Liver (tissue), 9 donors: Measurements from ENCODE around the gene NNMT. TPM values are rescaled to one million over a fixed set of nuclear protein-coding genes. Genes with fewer than 3 reads are reported as not detected.

ENCODE experiments used
- DNase-seq: peaks from one replicate; pipeline ENCODE4 v3.0.0-alpha.2; 2017; ENCODE audit warnings: low spot score
- H3K27ac ChIP-seq, 2 donors: one replicate each; pipeline ENCODE4 v1.7.0; 2013; ENCODE audit warnings: inconsistent platforms in 2 of 2, low read length in 2 of 2, control low read depth in 1 of 2, low read depth in 1 of 2, mild to moderate bottlenecking in 1 of 2
- H3K27me3 ChIP-seq, 4 donors: one replicate each; pipeline versions ENCODE4 v1.6.1 to v1.7.0; 2013; ENCODE audit warnings: low read length in 3 of 4, inconsistent platforms in 1 of 4, mild to moderate bottlenecking in 1 of 4, moderate library complexity in 1 of 4; ENCODE audit not compliant: control insufficient read depth in 4 of 4, insufficient read depth in 4 of 4
- H3K36me3 ChIP-seq, 4 donors: one replicate each; pipeline versions ENCODE4 v1.6.1 to v1.7.0; 2013; ENCODE audit warnings: low read length in 3 of 4, mild to moderate bottlenecking in 3 of 4, low read depth in 1 of 4, moderate library complexity in 1 of 4; ENCODE audit not compliant: control insufficient read depth in 4 of 4, insufficient read depth in 3 of 4
- H3K4me1 ChIP-seq, 4 donors: one replicate each; pipeline versions ENCODE4 v1.6.1 to v1.7.0; 2013; ENCODE audit warnings: low read length in 3 of 4, mild to moderate bottlenecking in 3 of 4, moderate library complexity in 1 of 4; ENCODE audit not compliant: control insufficient read depth in 4 of 4, insufficient read depth in 4 of 4
- H3K4me3 ChIP-seq, 3 donors: one replicate each; pipeline versions ENCODE4 v1.6.1 to v1.7.0; 2013; ENCODE audit warnings: low read length in 3 of 3, control low read depth in 1 of 3, low read depth in 1 of 3, mild to moderate bottlenecking in 1 of 3
- H3K9ac ChIP-seq, 2 donors: one replicate each; pipeline ENCODE4 v1.7.0; 2013; ENCODE audit warnings: low read length in 2 of 2, mild to moderate bottlenecking in 2 of 2, moderate library complexity in 2 of 2, control low read depth in 1 of 2, low read depth in 1 of 2
- H3K9me3 ChIP-seq, 4 donors: one replicate each; pipeline versions ENCODE4 v1.6.1 to v1.7.0; 2013; ENCODE audit warnings: low read length in 3 of 4; ENCODE audit not compliant: control insufficient read depth in 4 of 4
- EGR1 ChIP-seq, 2 donors: IDR thresholded peaks; 2 replicates each; pipeline ENCODE4 v1.6.1; 2016 to 2018; ENCODE audit warnings: antibody characterized with exemption in 2 of 2, low read depth in 2 of 2
- FOXA1 ChIP-seq: IDR thresholded peaks from 2 replicates; pipeline ENCODE4 v1.6.1; 2016; ENCODE audit warnings: antibody characterized with exemption
- FOXA2 ChIP-seq: IDR thresholded peaks from 2 replicates; pipeline ENCODE4 v1.6.1; 2016; ENCODE audit warnings: antibody characterized with exemption
- GABPA ChIP-seq, 2 donors: IDR thresholded peaks in 1 of 2; conservative IDR thresholded peaks in 1 of 2; 2 replicates each; pipeline ENCODE4 v1.6.1; 2016; ENCODE audit warnings: antibody characterized with exemption in 2 of 2, mild to moderate bottlenecking in 1 of 2, moderate library complexity in 1 of 2
- HNF4A ChIP-seq, 2 donors: conservative IDR thresholded peaks; 2 replicates each; pipeline ENCODE4 v1.6.1; 2016; ENCODE audit warnings: antibody characterized with exemption in 2 of 2, mild to moderate bottlenecking in 2 of 2
- HNF4G ChIP-seq: IDR thresholded peaks from 2 replicates; pipeline ENCODE4 v1.6.1; 2016; ENCODE audit warnings: antibody characterized with exemption
- JUND ChIP-seq, 2 donors: IDR thresholded peaks; 2 replicates each; pipeline ENCODE4 v1.6.1; 2016; ENCODE audit warnings: antibody characterized with exemption in 2 of 2
- NR2F2 ChIP-seq: IDR thresholded peaks from 2 replicates; pipeline ENCODE4 v1.6.1; 2016; ENCODE audit warnings: antibody characterized with exemption
- RAD21 ChIP-seq, 2 donors: IDR thresholded peaks; 2 replicates each; pipeline ENCODE4 v1.6.1; 2016; ENCODE audit warnings: antibody characterized with exemption in 2 of 2, mild to moderate bottlenecking in 2 of 2
- RXRA ChIP-seq, 2 donors: IDR thresholded peaks; 2 replicates each; pipeline ENCODE4 v1.6.1; 2017 to 2018; ENCODE audit warnings: antibody characterized with exemption in 2 of 2, mild to moderate bottlenecking in 1 of 2
- SP1 ChIP-seq: IDR thresholded peaks from 2 replicates; pipeline ENCODE4 v1.6.1; 2018; ENCODE audit warnings: antibody characterized with exemption, mild to moderate bottlenecking
- TAF1 ChIP-seq: conservative IDR thresholded peaks from 2 replicates; pipeline ENCODE4 v1.6.1; 2016; ENCODE audit warnings: antibody characterized with exemption, mild to moderate bottlenecking
- YY1 ChIP-seq: IDR thresholded peaks from 2 replicates; pipeline ENCODE4 v1.6.1; 2016; ENCODE audit warnings: antibody characterized with exemption, mild to moderate bottlenecking
- WGBS: extraction: QIAGEN DNeasy Blood & Tissue Kit; methylation state at CpG from one replicate; pipeline ENCODE4 v1.1.7; 2013; 5-methylcytosine and 5-hydroxymethylcytosine counted together
- polyA plus RNA-seq, 2 donors: library from polyadenylated mRNA; stranded (reverse) in 1 of 2; unstranded in 1 of 2; fragments of 200-250 nt in 1 of 2; fragments of >200 nt in 1 of 2; fragmentation: Nextera tagmentation in 1 of 2; extraction: Ambion mirVana in 1 of 2; gene quantifications; one replicate each; pipeline versions ENCODE4 v1.2.1 to v1.2.3, GENCODE V29; 2013 to 2015
- total RNA-seq, 2 donors: library from RNA; depleted of rRNA; stranded (reverse); fragments of >200 nt; gene quantifications; one replicate each; pipeline ENCODE4 v1.2.3, GENCODE V29; 2014
- TF ChIP-seq, protein P1 (sequence below): fragments of 150-350 bp; IDR thresholded peaks from 2 replicates; pipeline ENCODE4 v1.5.1; 2017; ENCODE audit warnings: improper control_type of control experiment, low read depth, low read length; ENCODE audit not compliant: missing input control
- TF ChIP-seq, protein P2 (sequence below): IDR thresholded peaks from 2 replicates; pipeline ENCODE4 v1.6.1; 2016; ENCODE audit warnings: antibody characterized with exemption
- TF ChIP-seq, protein P3 (sequence below): IDR thresholded peaks from 2 replicates; pipeline ENCODE4 v1.6.1; 2016; ENCODE audit warnings: antibody characterized with exemption
- TF ChIP-seq, protein P4 (sequence below): IDR thresholded peaks from 2 replicates; pipeline ENCODE4 v1.6.1; 2016; ENCODE audit warnings: antibody characterized with exemption, mild to moderate bottlenecking
- TF ChIP-seq, protein P5 (sequence below): IDR thresholded peaks from 2 replicates; pipeline ENCODE4 v1.6.1; 2016; ENCODE audit warnings: antibody characterized with exemption
- donor health status: healthy.
- donor health status: healthy.
- donor health status: healthy.
- donor health status: healthy.
- donor health status: healthy.

The NNMT gene
- total and polyA plus RNA-seq, 4 donors, result 0.47 to 3,724 (median 2,877) TPM

DNA sequence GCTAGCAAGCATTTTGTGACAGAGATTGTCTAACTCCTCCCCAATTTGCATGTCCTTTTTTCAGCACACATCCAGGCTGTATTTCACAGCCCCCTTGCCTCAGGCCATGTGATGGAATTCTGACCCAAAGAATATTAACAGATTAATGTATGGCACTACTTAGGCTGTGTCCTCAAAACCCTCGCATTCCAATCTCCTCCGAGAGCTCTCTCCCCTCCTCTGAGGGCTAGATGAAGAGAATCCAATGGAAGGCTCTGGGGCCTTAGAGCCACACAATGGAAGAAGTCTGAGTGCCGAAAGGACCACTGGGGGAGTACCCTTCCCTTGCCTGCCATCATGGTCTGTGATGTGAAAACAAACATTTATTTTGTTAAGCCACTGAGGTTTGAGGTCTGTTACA lies 13.7 kb upstream of the NNMT start (continued):
- TF ChIP-seq, protein P1, sequence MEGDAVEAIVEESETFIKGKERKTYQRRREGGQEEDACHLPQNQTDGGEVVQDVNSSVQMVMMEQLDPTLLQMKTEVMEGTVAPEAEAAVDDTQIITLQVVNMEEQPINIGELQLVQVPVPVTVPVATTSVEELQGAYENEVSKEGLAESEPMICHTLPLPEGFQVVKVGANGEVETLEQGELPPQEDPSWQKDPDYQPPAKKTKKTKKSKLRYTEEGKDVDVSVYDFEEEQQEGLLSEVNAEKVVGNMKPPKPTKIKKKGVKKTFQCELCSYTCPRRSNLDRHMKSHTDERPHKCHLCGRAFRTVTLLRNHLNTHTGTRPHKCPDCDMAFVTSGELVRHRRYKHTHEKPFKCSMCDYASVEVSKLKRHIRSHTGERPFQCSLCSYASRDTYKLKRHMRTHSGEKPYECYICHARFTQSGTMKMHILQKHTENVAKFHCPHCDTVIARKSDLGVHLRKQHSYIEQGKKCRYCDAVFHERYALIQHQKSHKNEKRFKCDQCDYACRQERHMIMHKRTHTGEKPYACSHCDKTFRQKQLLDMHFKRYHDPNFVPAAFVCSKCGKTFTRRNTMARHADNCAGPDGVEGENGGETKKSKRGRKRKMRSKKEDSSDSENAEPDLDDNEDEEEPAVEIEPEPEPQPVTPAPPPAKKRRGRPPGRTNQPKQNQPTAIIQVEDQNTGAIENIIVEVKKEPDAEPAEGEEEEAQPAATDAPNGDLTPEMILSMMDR, result no peak
- no peak for TF ChIP-seq TAF1
- no peak for TF ChIP-seq YY1
- TF ChIP-seq GABPA (IDR thresholded peaks at IDR 0.05 in 1 of 2, conservative IDR thresholded peaks at IDR 0.05 in 1 of 2), result no peak
- TF ChIP-seq FOXA2, result no peak
- TF ChIP-seq, protein P2, sequence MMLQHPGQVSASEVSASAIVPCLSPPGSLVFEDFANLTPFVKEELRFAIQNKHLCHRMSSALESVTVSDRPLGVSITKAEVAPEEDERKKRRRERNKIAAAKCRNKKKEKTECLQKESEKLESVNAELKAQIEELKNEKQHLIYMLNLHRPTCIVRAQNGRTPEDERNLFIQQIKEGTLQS, result no peak

DNA sequence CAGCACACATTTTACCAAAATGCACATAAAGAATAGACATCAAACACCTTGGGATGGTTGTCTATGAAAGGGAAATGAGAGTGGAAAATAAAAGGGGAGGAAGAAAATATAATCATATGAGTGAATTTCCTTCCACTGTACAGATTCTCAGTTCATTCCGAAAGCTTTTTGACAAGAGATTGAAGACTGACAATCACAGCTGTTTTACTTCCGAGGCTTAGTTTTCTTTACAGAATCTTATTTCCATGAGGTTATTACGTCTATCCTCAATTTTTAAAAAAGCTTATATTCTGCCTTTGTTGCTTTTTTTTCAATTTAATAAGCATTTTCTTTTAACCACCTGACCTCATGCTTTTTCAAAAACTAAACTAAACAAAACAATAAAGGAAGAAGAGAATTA lies 12.8 kb upstream of the NNMT start:
- Histone ChIP-seq H3K27me3 (no peaks in the 10 kb centered on the region), H3K27ac (no peak overlapping the region), H3K4me1 (peaks cover 8 to 26% (median 14%) of the 10 kb centered on the region in 4 donors), H3K4me3 (no peak overlapping the region), H3K9me3 (no peaks in the 10 kb centered on the region), H3K9ac (no peak overlapping the region), H3K36me3 (no peaks in the 10 kb centered on the region)
- no peak for TF ChIP-seq NR2F2
- TF ChIP-seq, protein P3, sequence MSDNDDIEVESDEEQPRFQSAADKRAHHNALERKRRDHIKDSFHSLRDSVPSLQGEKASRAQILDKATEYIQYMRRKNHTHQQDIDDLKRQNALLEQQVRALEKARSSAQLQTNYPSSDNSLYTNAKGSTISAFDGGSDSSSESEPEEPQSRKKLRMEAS, result no peak
- TF ChIP-seq EGR1 (IDR thresholded peaks at IDR 0.05; ENCODE audit: low read depth in 2 of 2), result no peak
- TF ChIP-seq HNF4G, result no peak
- no peak for TF ChIP-seq RXRA (IDR thresholded peaks at IDR 0.05)
- TF ChIP-seq GABPA (IDR thresholded peaks at IDR 0.05 in 1 of 2, conservative IDR thresholded peaks at IDR 0.05 in 1 of 2), result no peak
- TF ChIP-seq, protein P2, result no peak
- TF ChIP-seq, protein P4, sequence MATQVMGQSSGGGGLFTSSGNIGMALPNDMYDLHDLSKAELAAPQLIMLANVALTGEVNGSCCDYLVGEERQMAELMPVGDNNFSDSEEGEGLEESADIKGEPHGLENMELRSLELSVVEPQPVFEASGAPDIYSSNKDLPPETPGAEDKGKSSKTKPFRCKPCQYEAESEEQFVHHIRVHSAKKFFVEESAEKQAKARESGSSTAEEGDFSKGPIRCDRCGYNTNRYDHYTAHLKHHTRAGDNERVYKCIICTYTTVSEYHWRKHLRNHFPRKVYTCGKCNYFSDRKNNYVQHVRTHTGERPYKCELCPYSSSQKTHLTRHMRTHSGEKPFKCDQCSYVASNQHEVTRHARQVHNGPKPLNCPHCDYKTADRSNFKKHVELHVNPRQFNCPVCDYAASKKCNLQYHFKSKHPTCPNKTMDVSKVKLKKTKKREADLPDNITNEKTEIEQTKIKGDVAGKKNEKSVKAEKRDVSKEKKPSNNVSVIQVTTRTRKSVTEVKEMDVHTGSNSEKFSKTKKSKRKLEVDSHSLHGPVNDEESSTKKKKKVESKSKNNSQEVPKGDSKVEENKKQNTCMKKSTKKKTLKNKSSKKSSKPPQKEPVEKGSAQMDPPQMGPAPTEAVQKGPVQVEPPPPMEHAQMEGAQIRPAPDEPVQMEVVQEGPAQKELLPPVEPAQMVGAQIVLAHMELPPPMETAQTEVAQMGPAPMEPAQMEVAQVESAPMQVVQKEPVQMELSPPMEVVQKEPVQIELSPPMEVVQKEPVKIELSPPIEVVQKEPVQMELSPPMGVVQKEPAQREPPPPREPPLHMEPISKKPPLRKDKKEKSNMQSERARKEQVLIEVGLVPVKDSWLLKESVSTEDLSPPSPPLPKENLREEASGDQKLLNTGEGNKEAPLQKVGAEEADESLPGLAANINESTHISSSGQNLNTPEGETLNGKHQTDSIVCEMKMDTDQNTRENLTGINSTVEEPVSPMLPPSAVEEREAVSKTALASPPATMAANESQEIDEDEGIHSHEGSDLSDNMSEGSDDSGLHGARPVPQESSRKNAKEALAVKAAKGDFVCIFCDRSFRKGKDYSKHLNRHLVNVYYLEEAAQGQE, result no peak
- TF ChIP-seq, protein P5, sequence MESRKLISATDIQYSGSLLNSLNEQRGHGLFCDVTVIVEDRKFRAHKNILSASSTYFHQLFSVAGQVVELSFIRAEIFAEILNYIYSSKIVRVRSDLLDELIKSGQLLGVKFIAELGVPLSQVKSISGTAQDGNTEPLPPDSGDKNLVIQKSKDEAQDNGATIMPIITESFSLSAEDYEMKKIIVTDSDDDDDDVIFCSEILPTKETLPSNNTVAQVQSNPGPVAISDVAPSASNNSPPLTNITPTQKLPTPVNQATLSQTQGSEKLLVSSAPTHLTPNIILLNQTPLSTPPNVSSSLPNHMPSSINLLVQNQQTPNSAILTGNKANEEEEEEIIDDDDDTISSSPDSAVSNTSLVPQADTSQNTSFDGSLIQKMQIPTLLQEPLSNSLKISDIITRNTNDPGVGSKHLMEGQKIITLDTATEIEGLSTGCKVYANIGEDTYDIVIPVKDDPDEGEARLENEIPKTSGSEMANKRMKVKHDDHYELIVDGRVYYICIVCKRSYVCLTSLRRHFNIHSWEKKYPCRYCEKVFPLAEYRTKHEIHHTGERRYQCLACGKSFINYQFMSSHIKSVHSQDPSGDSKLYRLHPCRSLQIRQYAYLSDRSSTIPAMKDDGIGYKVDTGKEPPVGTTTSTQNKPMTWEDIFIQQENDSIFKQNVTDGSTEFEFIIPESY, result no peak
- TF ChIP-seq TAF1, result no peak
- TF ChIP-seq HNF4A (conservative IDR thresholded peaks at IDR 0.05), result no peak
- no peak for TF ChIP-seq YY1
- TF ChIP-seq SP1, result no peak
- no peak for TF ChIP-seq FOXA1
- no peak for TF ChIP-seq FOXA2
- TF ChIP-seq, protein P1, result no peak
- TF ChIP-seq JUND (IDR thresholded peaks at IDR 0.05), result no peak
- no peak for TF ChIP-seq RAD21 (IDR thresholded peaks at IDR 0.05)
- WGBS, result 90% methylated on average over 3 of the region's 3 CpGs
- no peak for DNase-seq
